A172 (cell line): Measurements from ENCODE around the gene LDB1. TPM values are rescaled to one million over a fixed set of nuclear protein-coding genes. Genes with fewer than 3 reads are reported as not detected.

ENCODE experiments used
- DNase-seq: peaks from one replicate; pipeline ENCODE4 v3.0.0-alpha.2; 2015; ENCODE audit warnings: low spot score
- total RNA-seq: library from RNA; depleted of rRNA; stranded (reverse); fragments of >200 nt; shearing (Covaris generic); gene quantifications from 2 replicates; pipeline ENCODE4 v1.2.3, GENCODE V29; 2014

The LDB1 gene
- total RNA-seq, 1 experiment from 2014 or later, result 29.0 TPM

DNA sequence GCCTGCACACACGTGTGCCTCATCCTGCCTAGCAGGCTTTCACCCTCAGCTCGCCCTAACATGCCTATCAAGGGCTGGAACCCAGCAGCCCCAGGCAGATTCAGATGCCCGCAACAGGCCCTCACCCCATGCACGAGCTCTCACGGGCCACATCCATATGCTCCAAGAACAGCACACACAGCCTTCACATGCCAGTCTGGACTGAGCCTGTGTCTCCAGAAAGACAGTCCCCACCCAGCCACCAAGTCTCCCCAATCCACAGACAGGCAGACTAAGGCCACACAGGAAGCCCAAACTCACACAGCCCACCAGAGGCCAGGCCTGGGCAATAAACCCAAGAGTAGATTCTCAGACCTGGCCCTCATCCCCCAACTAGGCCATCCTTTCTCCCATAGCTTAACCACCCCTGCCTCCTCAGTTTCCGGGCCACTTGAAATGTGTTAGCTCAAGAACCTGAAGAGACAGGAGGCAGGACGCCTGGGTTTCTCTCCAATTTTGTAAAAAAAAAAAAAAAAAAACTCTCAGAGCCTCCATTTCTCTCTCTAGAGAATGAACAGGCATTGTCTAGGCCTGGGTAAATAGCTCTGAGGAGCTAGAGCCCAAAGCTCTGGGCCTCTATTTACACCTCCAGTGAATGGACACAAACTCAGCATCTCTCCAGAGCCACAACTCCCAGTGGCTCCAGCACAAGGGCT lies 6.8 kb downstream of the LDB1 start:
- no peak for DNase-seq

DNA sequence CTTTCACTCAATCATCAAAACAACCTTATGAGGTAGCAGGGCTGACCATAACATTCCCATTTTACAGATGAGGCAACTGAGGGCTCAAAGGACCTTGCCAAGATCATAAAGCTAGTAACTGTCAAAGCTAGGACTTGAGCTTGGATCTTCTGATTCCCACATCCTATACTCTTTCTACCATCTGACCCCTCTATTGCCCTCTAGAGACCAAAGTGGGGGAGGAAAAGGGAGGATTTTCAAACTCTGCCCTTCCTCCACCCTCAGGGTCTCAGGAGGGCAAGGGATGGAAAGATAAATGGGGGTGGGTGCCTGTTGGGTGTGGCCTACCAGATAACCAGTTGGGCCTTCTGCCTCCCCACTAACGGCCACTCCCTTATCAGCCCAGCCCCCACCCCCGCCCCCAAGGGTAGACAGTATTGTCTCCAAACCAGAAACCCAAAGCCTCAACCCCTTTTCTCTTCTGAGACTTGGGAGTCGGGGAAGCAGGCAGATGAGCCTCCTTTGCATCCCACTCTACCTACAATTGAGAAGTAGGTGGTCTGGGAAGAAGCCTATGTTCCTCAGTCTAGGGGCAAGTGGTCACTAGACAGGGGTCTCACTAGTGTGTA lies 7.9 kb downstream of the LDB1 start:
- no peak for DNase-seq

DNA sequence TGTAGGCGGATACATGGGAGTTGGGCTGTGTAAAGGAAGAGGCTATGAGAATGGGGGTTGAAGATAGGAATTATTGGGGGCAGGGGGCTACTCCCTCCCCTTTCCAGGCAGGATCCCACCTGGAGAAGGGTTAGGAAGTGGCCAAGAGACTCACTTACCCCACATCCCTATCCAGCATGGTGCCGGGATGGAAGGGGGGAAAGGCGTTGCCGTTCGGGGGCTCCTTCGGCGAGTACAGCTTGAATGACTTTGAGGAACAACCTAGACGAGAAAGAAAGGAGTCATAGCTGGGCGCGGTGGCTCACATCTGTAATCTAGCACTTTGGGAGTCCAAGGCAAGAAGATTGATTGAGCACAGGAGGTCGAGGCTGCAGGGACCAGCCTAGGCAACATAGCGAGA lies 8.9 kb downstream of the LDB1 start:
- no peak for DNase-seq

DNA sequence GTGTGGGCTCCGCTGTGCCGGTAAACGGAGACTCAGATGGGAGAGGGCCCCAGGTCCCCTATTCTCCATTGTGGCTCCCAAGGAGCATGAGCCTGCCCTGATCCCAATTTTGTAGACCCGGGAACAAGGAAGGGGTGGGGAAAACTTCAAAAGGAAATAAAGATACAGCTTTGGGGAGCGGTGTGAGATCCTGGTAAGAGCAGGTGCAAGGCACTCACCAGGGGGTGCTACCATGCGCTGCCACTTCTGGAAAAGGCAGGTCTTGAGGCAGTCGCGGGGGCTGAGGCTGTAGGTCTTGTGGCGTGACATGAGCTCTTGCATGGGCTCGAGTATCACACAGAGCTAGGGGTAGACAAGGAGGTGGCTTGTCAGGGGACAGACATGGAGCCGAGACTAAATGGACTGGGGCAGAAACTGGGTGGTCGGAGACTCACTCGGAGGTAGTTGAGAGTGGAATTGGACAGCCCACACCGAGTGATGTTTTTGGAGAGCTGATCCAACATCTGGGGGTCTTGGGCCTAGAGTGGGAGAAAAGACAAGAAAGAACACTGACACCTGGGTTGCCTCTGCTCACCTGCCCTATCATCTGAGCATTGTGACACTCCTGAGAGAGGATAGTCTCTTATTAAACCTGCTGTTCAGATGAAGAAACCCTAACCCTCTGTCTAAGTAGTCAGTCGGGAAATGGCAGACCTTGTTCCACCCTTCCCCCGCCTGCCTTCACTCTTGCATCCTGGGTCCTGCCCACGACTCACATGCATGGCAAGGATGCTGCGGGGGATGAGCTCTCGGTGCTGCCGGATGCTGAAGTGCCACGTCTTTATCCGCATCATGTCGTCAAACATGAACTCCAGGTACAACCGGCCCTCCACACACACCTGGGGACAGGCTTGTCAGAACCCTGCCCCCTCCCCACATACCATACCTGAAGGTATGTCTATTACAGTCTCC lies 10.7 kb downstream of the LDB1 start:
- DNase-seq, result no peak

DNA sequence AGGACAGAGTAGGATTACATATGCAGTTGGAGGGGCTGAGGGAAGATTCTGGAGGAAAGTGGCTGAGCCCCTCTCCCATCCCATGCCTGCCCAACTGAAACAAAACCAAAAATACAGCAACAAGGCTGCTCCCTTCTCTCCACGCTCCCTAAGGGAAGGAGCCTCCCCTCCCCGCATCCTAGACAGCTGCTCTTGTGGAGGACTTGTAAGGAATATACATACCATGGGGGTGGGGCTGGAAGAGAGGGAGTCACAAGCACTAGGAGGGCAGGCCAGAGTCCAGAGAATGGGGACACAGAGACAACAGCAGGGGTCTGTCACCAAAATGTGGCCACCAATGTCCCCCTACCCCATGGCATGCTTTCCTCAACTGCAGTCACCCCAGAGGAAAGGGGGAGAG lies 13.2 kb downstream of the LDB1 start:
- no peak for DNase-seq

DNA sequence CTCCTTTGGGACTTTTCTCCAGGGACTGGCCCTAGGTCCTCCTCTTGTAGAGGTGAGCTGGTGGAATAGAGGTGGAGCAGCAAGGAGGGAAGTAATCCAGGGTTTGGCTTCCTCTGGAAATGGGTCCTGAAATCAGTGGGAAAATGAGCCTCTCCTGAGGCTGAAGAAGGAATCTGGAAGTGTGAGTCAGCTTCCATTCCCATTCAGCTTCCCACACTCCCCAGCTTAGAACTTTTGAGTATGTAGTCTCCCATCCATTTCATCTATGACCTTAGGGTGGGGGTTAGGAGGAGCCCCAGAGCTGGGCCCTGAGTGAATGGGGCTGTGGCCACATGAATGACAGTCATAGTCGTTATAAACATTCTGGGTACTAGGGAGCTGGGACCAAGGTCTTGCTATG lies 17.7 kb downstream of the LDB1 start:
- DNase-seq, result no peak

DNA sequence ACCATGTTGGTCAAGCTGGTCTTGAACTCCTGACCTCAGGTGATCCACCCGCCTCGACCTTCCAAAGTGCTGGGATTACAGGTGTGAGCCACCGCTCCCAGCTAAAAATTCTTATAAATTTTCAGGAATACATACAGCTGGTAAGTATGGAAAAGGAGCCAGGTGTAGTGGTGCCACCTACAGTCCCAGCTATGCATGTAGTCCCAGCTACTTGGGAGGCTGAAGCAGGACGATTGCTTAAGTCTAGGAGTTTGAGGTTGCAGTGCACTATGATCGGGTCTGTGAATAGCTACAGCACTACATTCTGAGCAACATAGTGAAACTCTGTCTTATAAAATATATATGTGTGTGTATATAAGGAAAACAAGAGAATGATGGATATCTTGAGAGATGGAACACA lies 19.0 kb downstream of the LDB1 start:
- DNase-seq, result no peak

DNA sequence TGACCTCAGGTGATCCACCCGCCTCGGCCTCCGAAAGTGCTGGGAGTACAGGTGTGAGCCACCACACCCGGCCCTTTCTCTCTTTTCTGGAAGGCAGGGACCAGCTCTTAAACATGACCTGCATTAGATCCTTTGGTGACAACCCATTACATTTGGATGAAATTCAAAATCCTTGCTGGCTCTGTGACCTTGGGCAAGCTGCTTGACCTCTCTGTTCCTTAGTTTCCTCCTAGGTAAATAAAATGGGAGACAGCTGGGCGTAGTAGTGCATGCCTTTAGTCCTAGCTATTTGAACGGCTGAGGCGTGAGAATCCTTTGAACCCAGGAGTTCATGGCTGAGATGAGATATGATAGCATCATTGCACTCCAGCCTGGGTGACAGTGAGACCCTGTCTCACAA lies 23.7 kb downstream of the LDB1 start:
- no peak for DNase-seq

DNA sequence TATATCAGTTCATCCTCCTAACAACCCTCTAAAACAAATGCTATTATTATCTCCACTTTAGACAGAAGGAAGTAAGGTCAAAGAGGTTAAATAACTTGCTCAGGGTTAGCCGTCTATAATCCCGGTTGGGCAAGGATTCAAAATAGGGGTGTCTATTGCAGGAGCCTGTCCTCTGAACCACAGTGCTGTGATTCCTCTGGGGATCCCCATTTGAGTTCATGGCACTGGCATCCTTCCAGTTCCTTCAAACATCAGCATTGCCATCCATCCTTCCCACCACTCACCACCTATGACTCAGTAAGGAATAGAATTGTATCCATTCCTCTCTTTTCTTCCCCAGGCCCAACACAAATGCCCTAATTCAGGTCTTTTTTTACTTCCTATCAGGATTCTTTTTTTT lies 29.4 kb downstream of the LDB1 start:
- DNase-seq, result peak; percentile 80

DNA sequence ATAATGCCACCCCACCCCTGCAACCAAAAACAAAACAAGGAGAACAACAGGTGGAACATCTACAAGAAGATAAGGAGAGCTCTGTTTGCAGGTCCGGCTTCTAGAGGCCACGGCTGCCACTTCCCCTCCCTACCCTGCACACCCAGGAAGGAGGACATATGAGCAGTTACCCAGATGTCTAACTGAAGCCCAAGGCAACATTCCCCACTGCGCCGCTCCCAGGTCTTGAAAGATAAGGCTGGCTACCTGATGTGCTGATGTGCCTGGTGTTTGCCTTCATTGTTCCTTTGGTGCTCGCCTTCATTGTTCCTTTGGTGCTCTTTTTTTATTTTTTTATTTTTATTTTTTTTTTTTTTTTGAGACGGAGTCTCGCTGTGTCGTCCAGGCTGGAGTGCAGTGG lies 34.0 kb downstream of the LDB1 start:
- DNase-seq, result no peak

DNA sequence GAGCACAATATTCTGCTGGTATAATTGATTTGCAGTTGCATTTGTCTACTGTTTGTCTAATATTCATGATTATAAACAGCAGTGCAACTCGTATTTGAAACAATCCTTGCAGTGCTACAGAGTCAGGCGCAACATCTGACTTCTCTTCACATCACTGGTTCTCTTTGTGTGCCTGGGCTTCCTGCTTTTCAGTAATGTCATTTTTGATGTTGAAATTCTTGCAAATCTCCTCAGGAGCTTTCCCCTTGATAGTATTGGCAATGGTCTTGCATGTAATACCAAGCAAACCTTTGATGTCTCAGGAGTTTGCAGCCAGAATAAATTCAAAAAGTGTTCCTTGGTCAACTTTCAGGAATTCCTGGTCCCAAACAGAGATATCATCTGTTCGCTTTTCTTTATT lies 34.8 kb downstream of the LDB1 start:
- no peak for DNase-seq

DNA sequence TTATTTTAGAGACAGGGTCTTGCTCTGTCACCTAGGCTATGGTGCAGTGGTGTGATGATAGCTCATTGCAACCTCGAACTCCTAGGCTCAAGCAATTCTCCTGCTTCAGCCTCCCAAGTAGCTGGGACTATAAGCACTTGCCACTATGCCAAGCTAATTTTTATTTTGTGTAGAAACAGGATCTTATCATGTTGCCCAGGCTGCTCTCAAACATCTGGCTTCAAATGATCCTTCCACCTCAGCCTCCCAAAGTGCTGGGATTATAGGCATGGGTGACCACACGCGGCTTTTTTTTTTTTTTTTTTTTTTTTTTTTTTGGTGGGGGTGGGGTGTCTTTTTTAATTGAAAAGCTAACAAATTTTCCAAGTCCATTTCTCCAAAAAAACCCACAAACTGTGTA lies 36.6 kb downstream of the LDB1 start:
- DNase-seq, result no peak

DNA sequence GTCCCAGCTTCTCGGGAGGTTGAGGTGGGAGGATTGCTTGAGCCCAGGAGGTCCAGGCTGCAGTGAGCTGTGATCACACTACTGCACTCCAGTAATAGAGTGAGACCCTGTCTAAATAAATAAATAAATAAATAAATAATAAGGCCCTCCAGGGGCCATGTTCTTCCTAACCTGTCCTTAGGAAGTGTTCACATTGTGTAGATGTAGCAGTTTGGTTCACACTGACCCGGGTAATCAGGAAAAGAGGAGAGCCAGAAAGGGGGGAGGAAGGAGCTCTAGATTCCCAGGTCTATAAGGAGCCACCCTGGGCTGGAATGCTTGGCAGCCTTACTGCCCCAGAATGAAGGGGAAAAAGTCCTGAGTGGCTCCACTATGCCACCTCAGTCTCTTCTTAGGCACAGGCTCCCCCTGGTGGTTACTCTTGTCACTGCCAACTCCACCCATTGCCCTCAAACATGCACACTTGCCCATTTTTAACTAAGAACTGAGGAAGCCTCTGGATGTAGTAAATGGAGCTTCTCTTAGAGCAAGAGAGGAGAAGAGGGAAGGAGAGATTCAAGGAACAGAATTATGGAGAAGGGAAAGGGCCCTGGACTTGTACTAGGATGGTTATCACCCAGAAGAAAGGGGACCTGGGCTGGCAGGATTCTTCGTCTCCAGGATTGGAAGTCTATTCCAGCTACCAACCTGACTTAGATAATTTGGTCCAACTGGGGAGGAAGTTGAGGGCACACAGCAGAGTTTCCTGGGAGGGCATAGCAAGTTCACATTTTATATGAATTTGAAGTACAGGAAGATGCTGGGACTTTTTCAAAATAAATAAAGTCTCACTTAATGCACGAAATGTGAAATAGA lies 47.3 kb downstream of the LDB1 start:
- peak; percentile 85 for DNase-seq

DNA sequence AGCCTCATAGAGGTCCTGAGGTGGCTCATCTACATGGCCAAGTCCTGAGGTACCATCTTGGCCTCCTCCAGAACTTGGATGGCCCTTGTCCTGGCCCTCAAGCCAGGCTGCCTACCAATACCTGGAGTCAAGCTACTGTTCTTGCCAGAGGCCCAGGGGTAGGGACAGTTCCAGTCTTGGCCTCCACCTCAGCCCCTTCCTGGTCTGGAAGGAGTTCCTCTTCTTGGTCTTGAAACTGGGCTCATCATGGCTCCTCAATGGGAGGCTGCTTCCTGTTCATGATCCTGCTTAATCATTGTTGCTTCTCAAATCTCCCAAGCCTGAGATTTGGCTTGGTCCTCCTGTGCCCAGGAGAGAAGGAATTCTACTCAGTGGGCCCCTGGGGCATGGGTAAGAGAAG lies 51.1 kb downstream of the LDB1 start:
- no peak for DNase-seq

DNA sequence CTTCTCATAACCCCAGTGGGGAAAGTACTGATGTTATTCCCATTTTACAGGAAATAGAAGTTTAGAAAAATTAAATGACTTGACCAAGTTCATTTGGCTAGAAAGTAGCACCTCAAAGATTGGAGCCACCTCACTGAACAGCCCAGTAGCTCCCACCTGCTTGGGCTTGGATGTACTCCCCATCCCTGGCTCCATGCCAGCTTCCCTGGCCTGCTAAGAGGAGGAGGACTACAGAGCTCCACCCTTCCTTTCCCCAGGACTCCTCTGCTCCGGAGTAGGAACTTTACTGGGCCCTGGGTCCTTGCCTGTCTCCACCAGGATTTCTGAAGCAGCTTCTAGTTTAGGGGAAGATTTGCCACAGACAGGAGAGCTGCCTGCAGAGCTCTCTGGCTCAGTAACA lies 52.0 kb downstream of the LDB1 start:
- no peak for DNase-seq

DNA sequence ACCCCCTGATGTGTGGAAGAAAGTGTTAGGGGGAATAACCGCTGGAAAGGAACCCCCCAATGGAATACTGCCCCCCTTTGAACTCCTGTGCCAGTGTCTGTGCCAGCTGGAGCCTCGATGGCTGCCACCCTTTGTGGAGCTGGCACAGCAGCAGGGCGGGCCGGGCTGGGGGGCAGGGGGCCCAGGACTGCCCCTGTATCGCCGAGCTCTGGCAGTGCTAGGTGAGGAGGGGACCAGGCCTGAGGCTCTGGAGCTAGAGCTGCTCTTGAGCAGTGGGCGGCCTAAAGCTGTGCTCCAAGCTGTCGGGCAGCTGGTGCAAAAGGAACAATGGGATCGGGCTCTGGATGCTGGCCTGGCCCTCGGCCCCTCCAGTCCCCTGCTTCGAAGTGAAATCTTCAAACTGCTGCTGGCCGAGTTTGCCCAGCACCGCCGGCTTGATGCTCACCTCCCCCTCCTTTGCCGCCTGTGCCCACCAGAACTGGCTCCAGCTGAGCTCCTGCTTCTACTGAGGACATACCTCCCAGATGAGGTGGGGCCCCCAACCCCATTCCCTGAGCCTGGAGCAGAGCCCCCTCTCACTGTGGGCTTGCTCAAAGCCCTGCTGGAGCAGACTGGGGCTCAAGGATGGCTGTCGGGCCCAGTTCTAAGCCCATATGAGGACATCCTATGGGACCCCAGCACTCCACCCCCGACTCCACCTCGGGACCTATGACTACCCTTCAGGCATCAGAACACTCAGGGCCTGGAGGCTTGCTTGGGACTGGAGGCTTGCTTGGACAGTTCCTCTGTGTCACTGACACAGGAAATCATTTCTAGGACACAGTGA lies 52.9 kb downstream of the LDB1 start:
- DNase-seq, result no peak

DNA sequence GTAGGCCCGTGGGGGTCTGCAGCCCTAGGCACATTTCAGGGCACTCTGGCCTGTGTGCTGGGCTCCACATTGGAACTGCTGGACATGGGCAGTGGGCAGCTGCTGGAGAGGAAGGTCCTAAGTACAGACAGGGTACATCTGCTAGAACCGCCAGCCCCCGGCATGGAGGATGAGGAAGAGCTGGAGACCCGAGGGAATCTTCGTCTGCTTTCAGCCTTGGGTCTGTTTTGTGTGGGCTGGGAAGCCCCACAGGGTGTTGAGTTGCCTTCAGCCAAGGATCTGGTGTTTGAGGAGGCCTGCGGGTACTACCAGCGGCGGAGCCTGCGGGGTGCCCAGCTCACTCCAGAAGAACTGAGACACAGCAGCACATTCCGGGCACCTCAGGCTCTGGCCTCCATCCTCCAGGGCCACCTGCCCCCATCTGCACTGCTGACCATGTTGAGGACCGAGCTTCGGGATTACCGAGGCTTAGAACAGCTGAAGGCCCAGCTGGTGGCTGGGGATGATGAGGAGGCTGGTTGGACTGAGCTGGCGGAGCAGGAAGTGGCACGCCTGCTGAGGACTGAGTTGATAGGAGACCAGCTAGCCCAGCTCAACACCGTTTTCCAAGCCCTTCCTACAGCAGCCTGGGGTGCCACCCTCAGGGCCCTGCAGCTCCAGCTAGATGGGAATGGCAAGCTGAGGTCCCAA lies 53.6 kb downstream of the LDB1 start:
- DNase-seq, result no peak

DNA sequence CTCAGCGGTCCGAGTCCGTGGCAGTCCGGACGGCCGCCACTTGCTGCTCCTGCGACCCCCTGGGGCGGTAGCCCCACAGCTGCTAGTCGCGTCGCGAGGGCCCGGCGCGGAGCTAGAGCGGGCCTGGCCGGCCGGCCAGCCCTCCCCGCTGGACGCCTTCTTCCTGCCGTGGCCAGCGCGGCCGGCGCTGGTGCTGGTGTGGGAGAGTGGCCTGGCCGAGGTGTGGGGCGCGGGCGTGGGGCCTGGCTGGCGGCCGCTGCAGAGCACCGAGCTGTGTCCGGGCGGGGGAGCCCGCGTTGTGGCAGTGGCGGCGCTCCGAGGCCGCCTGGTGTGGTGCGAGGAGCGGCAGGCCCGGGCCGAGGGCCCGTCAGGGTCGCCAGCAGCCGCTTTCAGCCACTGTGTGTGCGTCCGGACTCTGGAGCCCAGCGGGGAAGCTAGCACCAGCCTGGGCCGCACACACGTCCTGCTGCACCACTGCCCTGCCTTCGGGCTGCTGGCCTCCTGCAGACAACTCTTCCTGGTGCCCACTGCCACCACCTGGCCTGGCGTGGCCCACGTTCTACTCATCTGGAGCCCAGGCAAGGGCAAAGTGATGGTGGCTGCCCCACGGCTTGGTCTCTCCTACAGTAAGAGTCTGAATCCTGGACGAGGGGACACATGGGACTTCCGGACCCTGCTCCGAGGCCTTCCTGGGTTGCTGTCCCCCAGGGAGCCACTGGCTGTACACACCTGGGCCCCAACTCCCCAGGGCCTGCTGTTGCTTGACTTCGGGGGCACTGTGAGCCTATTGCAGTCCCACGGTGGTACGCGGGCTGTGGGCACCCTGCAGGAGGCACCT lies 54.4 kb downstream of the LDB1 start:
- DNase-seq, result peak; percentile 16

DNA sequence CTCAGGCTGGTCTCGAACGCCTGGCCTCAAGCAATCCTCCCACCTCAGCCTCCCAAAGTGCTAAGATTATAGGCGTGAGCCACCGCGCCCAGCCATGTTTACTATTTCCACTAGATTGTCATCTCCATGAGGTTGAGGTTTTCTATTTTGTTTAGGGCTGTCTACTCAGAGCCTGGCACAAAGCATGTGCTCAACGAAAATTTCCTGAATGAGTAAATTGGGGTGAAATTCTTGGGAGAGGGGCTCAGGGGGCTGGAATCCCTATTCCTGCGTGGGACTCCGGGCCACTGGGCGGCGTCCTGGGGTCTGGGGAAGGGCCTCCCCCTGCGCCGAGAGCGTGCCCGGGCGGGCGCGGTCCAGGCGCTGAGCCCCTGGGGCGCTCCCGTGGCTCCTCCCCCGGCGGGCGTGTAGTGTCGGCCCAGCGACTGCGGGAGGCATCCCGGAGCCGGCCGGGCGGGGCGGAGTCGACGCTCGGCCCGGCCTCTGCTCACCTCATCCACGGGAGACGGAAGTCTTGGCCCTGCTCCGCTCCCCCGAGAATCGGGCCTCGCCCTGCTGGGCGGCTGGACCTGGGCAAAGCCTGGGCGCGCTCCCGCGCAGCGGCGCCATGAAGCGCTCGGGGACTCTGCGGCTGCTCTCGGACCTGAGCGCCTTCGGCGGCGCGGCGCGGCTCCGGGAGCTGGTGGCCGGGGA lies 55.2 kb downstream of the LDB1 start, which contains the start of gene HPS6:
TSS of gene HPS6 (plus strand) at position 482 of the 693 bp plus-strand sequence. CDS start at position 608, 126 bp downstream.
- DNase-seq, result peak; percentile 83
